Measurements from ENCODE around the gene PTPDC1.

Gene PTPDC1

GRCh38 chr9:94148419-94148818, 64.2 kb downstream of the PTPDC1 start:
- Histone ChIP-seq H2AFZ (ENCODE audit: low read depth, low read length, severe bottlenecking) (no peak overlapping the region), H3F3A (ENCODE audit: insufficient read depth) (no peaks in the 10 kb centered on the region), H3K9me2 (replicated peaks; ENCODE audit: insufficient read depth, low read length) (no peaks in the 10 kb centered on the region), H3K4me2 (ENCODE audit: low read depth, low read length, poor library complexity, severe bottlenecking) (no peak overlapping the region), H3K27ac (ENCODE audit: low read depth, low read length) (no peak overlapping the region), H4K20me1 (ENCODE audit: low read depth, low read length) (no peaks in the 10 kb centered on the region), H3K27me3 (ENCODE audit: low read length) (no peaks in the 10 kb centered on the region), H3K9ac (ENCODE audit: low read length) (no peak overlapping the region), H3K79me2 (ENCODE audit: insufficient read depth, low read length) (no peaks in the 10 kb centered on the region), H3K4me3 (ENCODE audit: insufficient read depth, low read length, poor library complexity, severe bottlenecking) (no peak overlapping the region), H3K36me3 (ENCODE audit: low read length) (no peaks in the 10 kb centered on the region), H3K9me3 (ENCODE audit: insufficient read depth, low read length) (no peaks in the 10 kb centered on the region)
- TF ChIP-seq EZH2phosphoT487 (conservative IDR thresholded peaks at IDR 0.05; ENCODE audit: low read length): no peak

- Histone ChIP-seq H4K20me1 (ENCODE audit: low read depth, low read length) (no peaks in the 10 kb centered on the region), H3K27ac (ENCODE audit: low read depth, low read length) (no peak overlapping the region), H3K36me3 (ENCODE audit: low read length) (no peaks in the 10 kb centered on the region), H2AFZ (ENCODE audit: low read depth, low read length, severe bottlenecking) (no peak overlapping the region), H3K4me3 (ENCODE audit: insufficient read depth, low read length, poor library complexity, severe bottlenecking) (no peak overlapping the region), H3K9ac (ENCODE audit: low read length) (no peak overlapping the region), H3K9me2 (replicated peaks; ENCODE audit: insufficient read depth, low read length) (no peaks in the 10 kb centered on the region), H3K4me2 (ENCODE audit: low read depth, low read length, poor library complexity, severe bottlenecking) (no peak overlapping the region), H3F3A (ENCODE audit: insufficient read depth) (no peaks in the 10 kb centered on the region), H3K9me3 (ENCODE audit: insufficient read depth, low read length) (no peaks in the 10 kb centered on the region), H3K79me2 (ENCODE audit: insufficient read depth, low read length) (no peaks in the 10 kb centered on the region), H3K27me3 (ENCODE audit: low read length) (no peaks in the 10 kb centered on the region)
- TF ChIP-seq CTCF (IDR thresholded peaks at IDR 0.05; ENCODE audit: insufficient read depth, low read length, poor library complexity, severe bottlenecking) (no peak), EZH2phosphoT487 (conservative IDR thresholded peaks at IDR 0.05; ENCODE audit: low read length) (no peak)
Measured at GRCh38 chr9:94149696-94150095, 65.4 kb downstream of the PTPDC1 start.

GRCh38 chr9:94150279-94150828, 66.1 kb downstream of the PTPDC1 start:
- H2AFZ ChIP-seq (ENCODE audit: low read depth, low read length, severe bottlenecking): no peak overlapping the region
- no peak overlapping the region for H3K27ac ChIP-seq (ENCODE audit: low read depth, low read length)
- H3F3A ChIP-seq (ENCODE audit: insufficient read depth): no peaks in the 10 kb centered on the region
- H3K4me2 ChIP-seq (ENCODE audit: low read depth, low read length, poor library complexity, severe bottlenecking): no peak overlapping the region
- TF ChIP-seq CTCF (IDR thresholded peaks at IDR 0.05; ENCODE audit: insufficient read depth, low read length, poor library complexity, severe bottlenecking) (no peak), EZH2phosphoT487 (conservative IDR thresholded peaks at IDR 0.05; ENCODE audit: low read length) (no peak)
- no peaks in the 10 kb centered on the region for H3K27me3 ChIP-seq (ENCODE audit: low read length)
- H3K79me2 ChIP-seq (ENCODE audit: insufficient read depth, low read length): no peaks in the 10 kb centered on the region
- no peaks in the 10 kb centered on the region for H3K9me2 ChIP-seq (replicated peaks; ENCODE audit: insufficient read depth, low read length)
- H4K20me1 ChIP-seq (ENCODE audit: low read depth, low read length): no peaks in the 10 kb centered on the region
- no peaks in the 10 kb centered on the region for H3K9me3 ChIP-seq (ENCODE audit: insufficient read depth, low read length)
- no peaks in the 10 kb centered on the region for H3K36me3 ChIP-seq (ENCODE audit: low read length)
- no peak overlapping the region for H3K9ac ChIP-seq (ENCODE audit: low read length)
- no peak overlapping the region for H3K4me3 ChIP-seq (ENCODE audit: insufficient read depth, low read length, poor library complexity, severe bottlenecking)

GRCh38 chr9:94150890-94151650, 66.8 kb downstream of the PTPDC1 start:
- TF ChIP-seq EZH2phosphoT487 (conservative IDR thresholded peaks at IDR 0.05; ENCODE audit: low read length) (no peak), CTCF (IDR thresholded peaks at IDR 0.05; ENCODE audit: insufficient read depth, low read length, poor library complexity, severe bottlenecking) (no peak)
- Histone ChIP-seq H3K4me2 (ENCODE audit: low read depth, low read length, poor library complexity, severe bottlenecking) (no peak overlapping the region), H3K79me2 (ENCODE audit: insufficient read depth, low read length) (no peaks in the 10 kb centered on the region), H3K9ac (ENCODE audit: low read length) (no peak overlapping the region), H3K9me3 (ENCODE audit: insufficient read depth, low read length) (no peaks in the 10 kb centered on the region), H3K36me3 (ENCODE audit: low read length) (no peaks in the 10 kb centered on the region), H2AFZ (ENCODE audit: low read depth, low read length, severe bottlenecking) (no peak overlapping the region), H3K27me3 (ENCODE audit: low read length) (no peaks in the 10 kb centered on the region), H3K9me2 (replicated peaks; ENCODE audit: insufficient read depth, low read length) (no peaks in the 10 kb centered on the region), H3F3A (ENCODE audit: insufficient read depth) (no peaks in the 10 kb centered on the region), H3K27ac (ENCODE audit: low read depth, low read length) (no peak overlapping the region), H4K20me1 (ENCODE audit: low read depth, low read length) (no peaks in the 10 kb centered on the region), H3K4me3 (ENCODE audit: insufficient read depth, low read length, poor library complexity, severe bottlenecking) (no peak overlapping the region)

Data from SU-DHL-6 (cell line).